ENCODE results near the gene TLR2.

The TLR2 gene, protein sequence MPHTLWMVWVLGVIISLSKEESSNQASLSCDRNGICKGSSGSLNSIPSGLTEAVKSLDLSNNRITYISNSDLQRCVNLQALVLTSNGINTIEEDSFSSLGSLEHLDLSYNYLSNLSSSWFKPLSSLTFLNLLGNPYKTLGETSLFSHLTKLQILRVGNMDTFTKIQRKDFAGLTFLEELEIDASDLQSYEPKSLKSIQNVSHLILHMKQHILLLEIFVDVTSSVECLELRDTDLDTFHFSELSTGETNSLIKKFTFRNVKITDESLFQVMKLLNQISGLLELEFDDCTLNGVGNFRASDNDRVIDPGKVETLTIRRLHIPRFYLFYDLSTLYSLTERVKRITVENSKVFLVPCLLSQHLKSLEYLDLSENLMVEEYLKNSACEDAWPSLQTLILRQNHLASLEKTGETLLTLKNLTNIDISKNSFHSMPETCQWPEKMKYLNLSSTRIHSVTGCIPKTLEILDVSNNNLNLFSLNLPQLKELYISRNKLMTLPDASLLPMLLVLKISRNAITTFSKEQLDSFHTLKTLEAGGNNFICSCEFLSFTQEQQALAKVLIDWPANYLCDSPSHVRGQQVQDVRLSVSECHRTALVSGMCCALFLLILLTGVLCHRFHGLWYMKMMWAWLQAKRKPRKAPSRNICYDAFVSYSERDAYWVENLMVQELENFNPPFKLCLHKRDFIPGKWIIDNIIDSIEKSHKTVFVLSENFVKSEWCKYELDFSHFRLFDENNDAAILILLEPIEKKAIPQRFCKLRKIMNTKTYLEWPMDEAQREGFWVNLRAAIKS

DNA sequence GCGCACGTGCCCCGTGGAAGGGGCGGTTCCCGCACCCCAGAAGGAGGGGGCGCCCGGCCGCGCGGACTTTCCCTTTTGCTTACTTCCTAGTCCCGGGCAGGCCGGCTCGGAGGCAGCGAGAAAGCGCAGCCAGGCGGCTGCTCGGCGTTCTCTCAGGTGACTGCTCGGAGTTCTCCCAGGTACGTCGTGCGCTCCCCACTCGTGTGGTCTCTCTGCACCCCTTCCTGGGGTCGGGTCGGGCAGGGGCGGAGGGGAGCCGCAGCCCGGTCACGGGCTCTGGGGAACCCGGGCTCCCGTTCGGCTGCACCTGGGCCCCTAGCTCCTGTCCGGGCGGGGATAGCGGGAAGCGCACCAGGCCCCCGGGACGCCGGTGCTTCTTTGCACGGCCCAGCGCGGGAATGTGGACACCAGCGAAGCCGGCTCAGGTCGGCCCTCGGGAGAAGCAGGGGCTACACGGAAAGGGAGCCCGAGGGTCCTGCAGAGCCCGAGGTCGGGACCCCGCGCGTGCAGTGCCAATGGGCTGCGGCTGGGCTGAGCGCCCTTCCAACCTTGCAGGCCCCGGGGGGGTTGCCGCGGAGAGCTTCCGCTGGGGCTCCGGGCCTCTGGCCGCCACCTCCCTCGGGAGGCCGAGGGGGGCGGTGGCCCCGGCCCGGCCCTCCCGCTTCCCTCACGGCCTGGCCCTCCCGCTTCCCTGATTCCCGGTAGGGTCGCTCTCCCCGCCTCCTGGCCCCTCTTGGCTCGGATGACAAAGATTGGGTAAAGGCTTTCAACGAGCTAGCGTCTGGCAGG, at the start of gene TLR2:
TSS of gene TLR2 (plus strand) at position 99 of the 789 bp plus-strand sequence. CDS start 18,628 bp downstream, outside the sequence.
- DNase-seq (ENCODE audit: low read depth) = peak; percentile 23

DNA sequence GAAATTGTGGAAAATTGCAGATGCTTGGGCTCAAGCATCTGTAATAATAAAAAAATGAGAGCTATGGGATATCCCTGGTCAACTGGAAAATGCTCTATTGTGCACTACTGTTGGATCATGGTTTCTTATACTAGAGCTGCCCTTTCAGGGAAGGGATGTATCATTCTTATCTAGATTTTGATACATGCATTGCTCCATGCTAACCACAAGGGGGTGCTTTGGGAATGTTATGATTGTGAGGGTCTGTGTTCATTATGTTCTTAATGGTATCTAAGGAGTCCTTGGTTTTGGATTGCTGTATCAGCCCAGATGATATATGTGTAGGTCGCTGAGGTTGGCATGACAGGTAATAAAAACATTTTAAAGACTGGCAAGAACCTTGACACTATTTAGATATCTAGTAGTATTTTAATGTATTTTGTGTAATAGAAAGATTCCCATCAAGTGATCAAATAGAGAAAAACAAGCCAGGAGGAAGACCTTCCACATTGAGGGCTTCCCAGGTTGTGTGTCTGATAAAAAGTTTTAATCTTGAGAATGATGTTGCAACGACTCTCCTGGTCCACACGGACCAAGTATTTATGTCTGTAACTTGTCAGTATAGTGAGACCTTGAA, 49.2 kb upstream of the TLR2 start:
- no peak for DNase-seq (ENCODE audit: low read depth)

DNA sequence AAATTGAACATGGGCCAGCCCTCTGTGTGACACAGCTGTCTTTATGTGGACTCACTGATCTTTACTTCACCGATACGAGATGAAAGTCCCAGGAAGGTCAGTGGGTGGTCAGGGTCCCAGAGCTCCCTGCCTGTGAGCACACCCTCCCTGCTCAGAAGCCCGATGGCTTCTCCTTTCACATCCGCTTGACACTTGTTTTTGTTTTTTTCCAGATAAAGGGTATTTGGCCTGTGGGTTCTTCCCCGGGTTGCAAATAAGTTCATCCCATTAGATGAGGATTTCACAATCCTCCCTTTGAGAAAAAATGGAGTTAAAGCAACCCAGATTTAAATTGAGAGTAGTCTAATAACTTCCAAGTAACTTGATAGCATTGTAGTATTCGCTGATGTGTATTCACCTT, 48.2 kb upstream of the TLR2 start:
- DNase-seq (ENCODE audit: low read depth) = no peak

DNA sequence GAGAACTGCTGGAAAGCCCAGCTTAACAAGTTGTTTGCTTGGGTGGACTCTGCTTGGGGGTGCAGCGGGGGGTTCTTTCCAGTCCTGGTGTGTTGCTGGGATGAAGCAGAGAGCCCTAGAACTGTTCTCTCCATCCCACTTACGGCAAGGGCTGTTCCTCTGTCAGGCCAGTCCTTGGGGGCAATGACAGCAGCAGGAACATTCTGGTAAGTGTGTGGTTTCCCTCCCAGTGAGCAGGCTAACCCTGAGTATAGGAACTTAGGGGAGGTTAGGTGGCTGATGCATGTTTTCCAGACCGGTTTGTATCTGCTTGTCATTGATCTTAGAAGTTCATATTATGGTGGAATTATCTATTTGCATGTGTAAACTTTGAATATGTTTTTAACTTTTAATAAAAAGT, 46.9 kb upstream of the TLR2 start:
- no peak for DNase-seq (ENCODE audit: low read depth)

DNA sequence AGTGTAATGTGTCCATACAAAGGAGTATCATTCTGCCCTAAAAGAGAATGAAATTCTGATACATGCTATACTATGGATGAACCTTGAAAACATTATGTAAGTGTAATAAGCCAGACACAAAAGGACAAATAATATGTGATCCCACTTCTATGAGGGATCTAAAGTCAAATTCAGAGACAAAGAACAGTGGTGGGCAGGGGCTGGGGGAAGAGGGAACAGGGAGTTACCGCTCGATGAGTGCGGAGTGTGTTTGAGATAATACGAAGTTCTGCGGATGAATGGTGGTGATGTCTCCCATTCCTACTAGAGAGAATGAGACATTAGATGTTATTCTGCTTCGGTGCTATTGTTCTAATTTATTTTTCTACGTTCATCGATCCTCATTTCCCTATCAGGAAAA, 46.1 kb upstream of the TLR2 start:
- no peak for DNase-seq (ENCODE audit: low read depth)

DNA sequence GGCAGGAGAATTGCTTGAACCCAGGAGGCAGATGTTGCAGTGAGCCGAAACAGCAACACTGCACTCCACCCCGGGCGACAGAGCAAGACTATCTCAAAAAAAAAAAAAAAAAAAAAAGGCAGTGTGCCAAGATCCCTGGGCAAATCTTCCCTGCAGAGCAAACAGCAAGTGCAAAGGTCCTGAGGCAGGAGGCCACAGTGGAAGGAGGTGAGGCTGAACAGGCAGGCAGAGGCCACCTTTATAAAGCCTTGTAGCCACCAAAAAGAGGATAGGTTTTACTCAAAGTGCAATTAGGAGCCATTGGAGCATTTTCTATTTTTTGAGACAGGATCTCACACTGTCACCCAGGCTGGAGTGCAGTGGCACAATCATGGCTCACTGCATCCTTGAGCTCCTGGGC, 45.1 kb upstream of the TLR2 start:
- DNase-seq (ENCODE audit: low read depth) = no peak

DNA sequence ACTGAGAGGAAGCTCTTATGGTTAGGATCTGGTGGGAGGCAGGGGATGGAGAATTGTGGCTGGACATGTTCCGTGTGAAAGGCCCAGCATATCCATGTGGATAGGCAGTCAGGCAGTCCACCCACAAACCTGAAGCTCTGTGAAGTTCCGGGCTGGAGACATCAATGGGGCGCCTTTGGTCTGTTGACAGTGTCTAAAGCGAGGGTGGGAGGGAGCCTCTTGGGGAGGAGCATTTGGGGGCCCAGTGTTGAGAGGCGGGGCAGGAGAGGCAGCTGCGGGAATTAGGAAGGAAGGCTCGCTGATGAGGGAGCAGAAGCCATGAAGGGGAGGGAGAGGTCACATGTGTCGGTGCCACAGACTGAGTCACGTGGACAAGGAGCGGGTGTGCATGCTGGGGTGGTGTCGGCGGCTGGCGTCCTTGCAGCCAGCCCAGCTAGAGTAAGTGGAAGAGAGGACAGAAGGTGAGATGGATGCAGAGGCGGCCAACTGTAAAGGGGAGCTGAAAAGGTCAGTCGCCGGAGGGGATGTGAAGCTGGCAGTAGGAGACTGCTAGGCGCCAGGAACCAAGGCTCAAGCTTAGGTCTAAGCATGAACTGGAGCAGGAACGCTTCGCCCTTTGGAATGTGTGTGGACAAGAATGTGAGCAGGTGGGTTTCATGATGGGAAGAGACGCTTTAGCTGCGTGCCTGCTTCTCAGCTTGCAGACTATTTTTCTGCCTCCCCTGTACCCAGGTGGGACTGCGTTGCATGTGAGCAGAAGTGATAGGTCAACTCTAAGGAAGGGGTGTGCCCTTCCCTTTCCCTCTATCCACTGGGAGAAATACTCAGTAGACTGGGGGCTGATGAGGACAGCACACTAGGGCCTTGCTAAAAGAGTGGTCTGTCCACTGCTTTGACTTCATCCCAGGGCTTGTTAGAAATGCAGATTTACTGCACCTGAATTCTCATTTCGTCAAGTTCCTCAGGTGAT, 44.0 kb upstream of the TLR2 start:
- DNase-seq (ENCODE audit: low read depth) = no peak

DNA sequence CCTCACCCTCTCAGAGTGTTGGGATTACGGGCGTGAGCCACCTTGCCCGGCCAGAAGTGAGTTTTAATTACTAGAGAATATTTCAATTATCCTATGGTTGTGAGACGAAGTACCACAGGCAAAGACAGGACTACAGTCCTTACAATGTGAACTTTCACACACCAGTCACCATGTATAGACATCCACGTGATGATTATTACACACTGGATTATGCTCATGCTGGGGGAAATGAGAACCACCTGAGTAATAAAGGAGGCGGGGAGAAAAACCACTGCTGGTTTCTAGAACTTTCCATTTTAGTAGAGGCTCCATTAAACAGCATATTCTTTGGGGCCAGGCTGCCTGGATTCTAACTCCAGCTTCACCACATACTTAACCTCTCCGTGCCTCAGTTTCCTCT, 42.5 kb upstream of the TLR2 start:
- no peak for DNase-seq (ENCODE audit: low read depth)

DNA sequence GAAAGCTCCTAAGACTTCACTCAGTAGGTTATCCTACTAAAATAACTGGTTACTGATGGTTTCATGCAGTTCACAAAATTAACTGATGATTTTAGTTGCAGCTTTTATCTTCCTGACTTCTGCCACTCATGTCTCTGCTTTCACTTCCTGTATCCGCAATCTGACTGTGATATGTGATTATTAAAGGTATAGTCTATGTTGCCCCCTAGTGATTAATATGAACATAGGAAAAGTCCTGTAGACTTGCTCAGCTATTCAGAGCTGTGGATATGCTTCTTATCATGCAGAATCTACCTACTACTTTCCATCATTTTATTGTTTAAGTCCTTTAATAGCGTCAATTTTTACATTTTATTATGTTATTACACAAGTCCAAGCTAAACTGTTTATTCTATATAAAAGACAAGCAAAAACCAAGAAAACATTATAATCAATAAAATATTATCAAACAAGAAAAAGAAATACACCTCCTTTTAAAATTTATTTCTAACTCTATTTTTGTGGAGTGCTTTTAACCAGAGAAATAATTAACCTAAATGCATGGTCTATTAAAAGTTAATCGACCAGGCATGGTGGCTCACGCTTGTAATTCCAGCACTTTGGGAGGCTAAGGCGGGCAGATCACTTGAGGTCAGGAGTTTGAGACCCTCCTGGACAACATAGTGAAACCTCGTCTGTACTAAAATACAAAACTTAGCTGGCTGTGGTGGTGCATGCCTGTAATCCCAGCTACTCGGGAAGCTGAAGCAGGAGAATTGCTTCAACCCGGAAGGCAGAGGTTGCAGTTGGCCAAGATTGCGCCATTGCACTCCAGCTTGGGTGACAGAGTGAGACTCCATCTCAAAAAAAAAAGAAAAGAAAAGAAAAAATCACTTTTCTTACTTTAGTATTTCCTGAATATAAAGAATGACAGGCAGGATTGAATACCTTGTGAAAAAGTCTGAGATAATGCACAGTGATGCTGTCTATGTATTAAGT, 40.4 kb upstream of the TLR2 start:
- no peak for DNase-seq (ENCODE audit: low read depth)

DNA sequence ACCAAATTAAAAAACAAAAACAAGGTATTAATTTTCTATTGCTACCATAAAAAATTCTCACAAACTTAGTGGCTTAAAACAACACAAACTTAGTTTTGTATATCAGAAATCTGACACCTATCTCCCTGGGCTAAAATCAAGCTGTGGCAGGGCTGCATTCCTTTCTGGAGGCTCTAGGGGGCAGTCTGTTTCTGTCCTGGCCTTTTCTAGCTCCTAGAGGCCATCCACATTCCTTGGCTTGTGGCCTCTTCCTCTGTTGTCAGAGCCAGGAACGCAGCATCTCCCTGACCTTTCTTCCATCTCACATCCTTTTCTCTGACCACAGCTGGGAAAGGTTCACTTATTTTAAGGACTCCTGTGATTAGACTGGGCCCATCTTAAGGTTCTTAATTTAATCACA, 38.9 kb upstream of the TLR2 start:
- no peak for DNase-seq (ENCODE audit: low read depth)

DNA sequence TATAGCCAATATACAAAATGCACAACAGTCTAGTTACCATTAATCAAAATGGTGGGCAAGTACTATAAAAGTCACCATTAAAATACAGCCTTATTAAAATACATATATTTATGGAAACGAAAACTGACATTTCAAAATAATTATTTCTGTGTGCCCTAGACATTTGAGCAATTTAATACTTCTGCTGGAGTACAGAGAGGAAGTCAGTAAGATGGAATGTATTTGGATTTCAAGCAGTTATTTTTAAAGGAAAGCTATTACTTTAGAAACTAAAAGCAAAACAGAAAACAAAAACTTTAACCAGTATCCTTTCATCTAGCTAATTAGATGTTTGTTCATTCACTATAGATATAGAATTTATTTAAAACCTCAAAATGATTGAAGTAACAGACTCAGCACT, 37.8 kb upstream of the TLR2 start:
- no peak for DNase-seq (ENCODE audit: low read depth)

DNA sequence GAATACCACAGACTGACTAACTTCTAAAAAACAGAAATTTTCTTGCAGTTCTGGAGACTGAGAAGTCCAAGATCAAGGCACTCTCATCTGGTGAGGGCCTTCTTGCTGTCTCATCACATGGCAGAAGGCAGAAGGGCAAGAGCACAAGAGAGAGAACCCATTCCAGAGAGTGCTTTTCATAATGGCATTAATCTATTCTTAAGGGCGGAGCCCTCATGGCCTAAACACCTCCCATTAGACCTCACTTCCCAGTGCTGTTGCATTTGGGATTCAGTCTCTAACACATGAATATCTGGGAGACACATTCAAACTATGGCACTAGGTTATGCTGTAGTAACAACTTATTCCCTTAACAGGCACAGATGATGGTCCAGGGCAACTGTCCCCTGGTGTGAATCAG, 37.1 kb upstream of the TLR2 start:
- no peak for DNase-seq (ENCODE audit: low read depth)

DNA sequence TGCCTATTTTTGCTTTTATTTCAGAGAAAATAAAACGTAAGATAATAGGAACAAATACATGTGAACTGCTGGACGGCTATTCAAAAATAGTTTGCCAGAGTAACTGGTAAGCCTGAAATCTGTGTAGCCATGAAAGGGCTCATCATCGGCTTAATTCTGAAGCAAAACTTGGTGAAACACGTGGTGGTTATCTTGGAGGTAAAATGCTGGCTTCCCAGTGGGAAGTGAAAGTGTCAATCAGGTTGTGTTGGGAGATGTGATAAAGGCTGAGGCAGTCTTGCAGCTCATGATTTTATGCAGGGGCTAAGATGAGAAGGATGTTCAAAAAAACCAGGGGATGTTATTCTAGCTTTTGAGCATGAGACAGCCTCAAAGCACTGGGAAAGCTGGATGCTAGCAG, 36.1 kb upstream of the TLR2 start:
- DNase-seq (ENCODE audit: low read depth) = no peak

DNA sequence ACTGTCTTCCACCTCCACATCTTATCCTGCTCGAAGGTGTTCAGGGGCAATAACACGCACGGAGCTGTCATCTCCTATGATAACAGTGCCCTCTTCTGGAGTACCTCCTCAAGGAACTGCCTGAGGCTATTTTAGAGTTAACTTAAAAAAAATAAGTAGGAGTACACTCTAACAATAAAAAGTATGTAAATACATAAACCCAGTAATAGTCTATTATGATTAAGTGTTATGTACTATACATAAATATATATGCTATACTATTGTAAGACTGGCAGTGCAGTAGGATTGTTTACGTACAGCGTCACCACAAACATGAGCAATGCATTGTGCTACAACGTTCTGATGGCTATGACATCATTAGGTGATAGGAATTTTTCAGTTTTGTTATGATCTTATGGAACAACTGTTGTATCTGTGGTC, 34.5 kb upstream of the TLR2 start:
- DNase-seq (ENCODE audit: low read depth) = no peak

DNA sequence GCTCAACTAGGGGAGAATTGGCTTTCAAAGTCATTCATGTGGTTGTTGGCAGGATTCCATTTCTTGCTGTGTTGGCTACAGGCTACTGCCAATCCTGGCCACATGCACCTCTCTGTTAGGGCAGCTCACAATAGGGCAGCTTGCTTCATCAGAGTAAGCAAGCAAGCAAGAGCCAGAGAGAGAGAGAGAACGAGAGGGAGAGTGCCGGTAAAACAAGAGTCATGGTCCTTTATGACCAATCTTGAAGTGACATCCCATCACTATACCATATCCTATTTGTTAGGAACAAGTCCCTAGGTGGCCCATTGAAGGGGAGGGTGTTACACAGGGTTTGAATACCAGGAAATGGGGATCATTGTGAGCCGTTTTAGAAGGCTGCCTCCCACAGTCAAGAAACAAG, 33.0 kb upstream of the TLR2 start:
- no peak for DNase-seq (ENCODE audit: low read depth)

DNA sequence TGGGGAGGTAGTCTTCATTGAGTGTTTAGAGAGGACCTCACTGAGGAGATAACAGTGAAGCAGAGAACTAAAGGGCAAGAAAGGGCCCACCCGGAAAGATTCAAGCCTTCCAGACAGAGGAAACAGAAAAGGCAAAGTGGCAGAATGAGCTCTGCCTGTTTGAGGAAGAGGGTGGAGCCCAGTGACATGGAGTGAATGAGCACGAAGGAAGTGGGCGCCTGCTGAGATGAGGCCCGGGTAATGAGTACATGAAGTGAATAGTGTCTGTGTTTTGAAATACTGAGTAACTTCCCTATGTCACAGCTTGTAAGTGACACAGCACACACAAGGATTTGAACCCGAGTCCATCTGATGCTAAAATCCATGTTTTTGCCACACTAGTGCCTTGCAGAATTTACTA, 32.5 kb upstream of the TLR2 start:
- DNase-seq (ENCODE audit: low read depth) = peak; percentile 14

DNA sequence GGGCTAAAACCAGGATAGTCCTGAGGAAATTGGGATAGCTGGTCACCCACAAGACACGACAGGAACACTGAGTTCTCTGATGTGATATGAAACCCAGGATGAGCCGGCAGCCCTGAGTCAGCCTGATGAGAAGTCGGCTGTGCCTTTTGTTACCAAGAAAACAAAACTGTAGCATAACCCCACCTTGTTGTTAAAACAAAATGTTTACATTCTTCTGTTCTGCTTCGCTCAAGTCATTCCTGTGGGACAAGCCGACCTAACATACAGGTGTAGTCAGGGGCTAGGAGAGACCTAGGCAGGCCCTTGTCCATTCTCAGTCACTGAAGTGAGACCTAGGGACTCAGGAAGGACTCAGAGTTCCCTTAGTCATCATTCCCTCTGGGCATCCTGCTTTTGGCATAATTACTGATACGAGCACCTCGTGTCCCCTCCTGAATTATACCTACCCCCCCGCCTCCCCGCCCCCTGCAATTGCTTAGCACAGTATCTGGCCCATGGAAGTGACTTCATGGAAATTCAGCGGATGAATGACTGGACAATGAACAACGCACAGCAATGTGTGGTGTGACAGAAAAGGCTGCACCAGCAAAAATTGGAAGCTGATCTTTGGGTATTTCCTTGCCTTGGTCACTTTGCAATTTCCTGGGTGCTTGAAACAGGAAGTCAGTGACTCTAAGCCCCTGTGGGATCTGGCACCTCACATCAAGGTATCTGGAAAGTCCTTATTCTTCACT, 31.9 kb upstream of the TLR2 start:
- no peak for DNase-seq (ENCODE audit: low read depth)

DNA sequence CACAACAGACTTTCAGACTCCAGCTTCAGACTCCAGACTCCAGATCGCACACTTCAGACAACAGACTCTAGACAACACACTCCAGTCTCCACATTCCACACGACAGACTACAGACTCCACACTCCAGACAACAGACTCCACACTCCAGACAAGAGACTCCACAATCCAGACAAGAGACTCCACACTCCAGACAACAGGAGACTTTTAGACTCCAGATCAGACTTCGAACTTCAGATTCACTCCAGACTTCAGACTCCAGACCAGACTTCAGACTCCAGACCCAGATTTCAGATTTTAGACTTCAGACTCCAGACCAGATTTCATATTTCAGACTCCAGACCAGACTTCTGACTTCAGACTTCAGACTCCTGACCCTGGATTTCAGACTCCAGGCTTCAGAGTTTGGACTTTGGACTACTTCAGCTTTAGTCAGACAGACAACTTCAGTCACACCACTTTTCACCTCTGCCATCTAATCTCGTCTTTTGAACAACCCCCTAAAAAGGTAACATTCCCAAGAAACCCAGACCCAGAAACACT, 29.0 kb upstream of the TLR2 start:
- DNase-seq (ENCODE audit: low read depth) = no peak

DNA sequence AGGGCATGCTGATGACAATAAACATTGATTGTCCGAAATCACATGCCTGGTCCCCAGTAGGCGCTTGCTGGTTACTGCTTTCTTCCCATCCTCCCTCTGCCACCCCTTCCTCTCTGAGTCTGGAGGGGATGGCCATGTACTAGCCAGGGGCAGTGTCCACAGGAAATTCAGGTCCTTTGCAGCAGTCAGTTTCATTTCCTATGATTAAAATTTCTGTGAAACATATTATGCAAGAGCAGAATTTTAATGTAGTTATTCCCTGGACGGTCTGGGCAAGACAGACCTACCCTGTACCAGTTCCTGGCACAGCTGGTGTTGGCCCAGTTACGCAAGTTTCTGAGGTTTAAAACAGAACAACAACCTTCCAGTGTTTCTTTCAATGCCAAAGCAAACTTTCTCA, 28.2 kb upstream of the TLR2 start:
- DNase-seq (ENCODE audit: low read depth) = no peak

Data from stimulated activated CD8-positive, alpha-beta memory T cell treated with anti-CD3 and anti-CD28 coated beads, Interleukin-12 subunit alpha, Interleukin-12 subunit beta, amount 100 ng/mL, for 1 hour (primary cell).